PC-9 (cell line): ENCODE data around the gene GINS1. TPM values are rescaled to one million over a fixed set of nuclear protein-coding genes. Genes with fewer than 3 reads are reported as not detected.
A peak's percentile ranks its signal among the peaks of the same experiment; 100 is the strongest.

Experiments
- BruUV-seq: library from RNA; stranded (reverse); fragments of 400-500 nt; replicated peaks from 2 replicates; lab custom pipeline; 2021; lab: Mats Ljungman, UMichigan
- CTCF ChIA-PET: fragments of 300-600 bp; sonication (Branson Sonifier 250); formaldehyde crosslinking; loops from one replicate; lab custom pipeline; 2022; ENCODE audit warnings: antibody characterized with exemption; lab: Charles Lee
- POLR2A ChIA-PET: fragments of 300-600 bp; sonication (Branson Sonifier 250); formaldehyde crosslinking; loops from one replicate; lab custom pipeline; 2022; ENCODE audit warnings: antibody characterized with exemption; ENCODE audit not compliant: unreplicated experiment; lab: Charles Lee
- DNase-seq, 2 experiments: peaks; one replicate each; pipeline versions ENCODE4 v3.0.0 to v3.0.0-alpha.2; 2015 to 2022; ENCODE audit warnings: mixed read lengths in 1 of 2
- H2AFZ ChIP-seq: fragments of 200-600 bp; sonication (generic); 2 replicates; pipeline ENCODE4 v1.8.1; 2017; ENCODE audit warnings: antibody characterized with exemption
- H3F3A ChIP-seq: fragments of 200-600 bp; sonication (generic); 2 replicates; pipeline ENCODE4 v1.8.1; 2017; ENCODE audit warnings: antibody characterized with exemption, mild to moderate bottlenecking, low read depth; ENCODE audit not compliant: insufficient read depth
- H3K27ac ChIP-seq: fragments of 200-600 bp; sonication (generic); 2 replicates; pipeline ENCODE4 v1.6.1; 2016; ENCODE audit warnings: mixed run types
- H3K27me3 ChIP-seq: fragments of 200-600 bp; sonication (generic); 2 replicates; pipeline ENCODE4 v1.6.1; 2016; ENCODE audit warnings: low read depth, mixed run types; ENCODE audit not compliant: insufficient read depth
- H3K36me3 ChIP-seq: fragments of 200-600 bp; sonication (generic); 2 replicates; pipeline ENCODE4 v1.6.1; 2016; ENCODE audit warnings: low read depth, mixed run types
- H3K4me1 ChIP-seq: fragments of 200-600 bp; sonication (generic); replicated peaks from 2 replicates; pipeline ENCODE4 v1.6.1; 2016; ENCODE audit warnings: mixed run types; ENCODE audit not compliant: insufficient read depth
- H3K4me2 ChIP-seq: fragments of 200-600 bp; sonication (generic); 2 replicates; pipeline ENCODE4 v1.6.1; 2017; ENCODE audit warnings: mixed run types
- H3K4me3 ChIP-seq: fragments of 200-600 bp; sonication (generic); 2 replicates; pipeline ENCODE4 v1.6.1; 2016; ENCODE audit warnings: mixed run types
- H3K79me2 ChIP-seq: fragments of 200-600 bp; sonication (generic); 2 replicates; pipeline ENCODE4 v1.6.1; 2017; ENCODE audit warnings: low read depth, mixed run types
- H3K9me2 ChIP-seq: fragments of 200-600 bp; sonication (generic); 2 replicates; pipeline ENCODE4 v1.8.1; 2017; ENCODE audit warnings: mild to moderate bottlenecking; ENCODE audit not compliant: insufficient read depth
- H3K9me3 ChIP-seq: fragments of 200-600 bp; sonication (generic); 2 replicates; pipeline ENCODE4 v1.8.1; 2016; ENCODE audit warnings: low read depth; ENCODE audit not compliant: insufficient read depth
- H4K20me1 ChIP-seq: fragments of 200-600 bp; sonication (generic); 2 replicates; pipeline ENCODE4 v1.8.1; 2017; ENCODE audit not compliant: insufficient read depth
- CTCF ChIP-seq: fragments of 200-600 bp; sonication (generic); conservative IDR thresholded peaks from 2 replicates; pipeline ENCODE4 v1.6.1; 2017; ENCODE audit warnings: mixed run types, antibody characterized with exemption, mild to moderate bottlenecking, moderate library complexity
- EZH2 ChIP-seq: fragments of 200-600 bp; sonication (generic); IDR thresholded peaks from 2 replicates; pipeline ENCODE4 v1.8.0; 2017; ENCODE audit warnings: antibody characterized with exemption, low read depth
- intact Hi-C: fragments of 100-400 bp; cut with micrococcal nuclease; formaldehyde crosslinking; loops from one replicate; pipeline ENCODE4 v1.10.0; 2022; ENCODE audit not compliant: unreplicated experiment
- total RNA-seq: library from RNA; stranded (reverse); gene quantifications from 2 replicates; pipeline ENCODE4 v1.2.3, GENCODE V29; 2021

Gene GINS1
- total RNA-seq, 1 experiment from 2014 or later = 27.8 TPM

DNA sequence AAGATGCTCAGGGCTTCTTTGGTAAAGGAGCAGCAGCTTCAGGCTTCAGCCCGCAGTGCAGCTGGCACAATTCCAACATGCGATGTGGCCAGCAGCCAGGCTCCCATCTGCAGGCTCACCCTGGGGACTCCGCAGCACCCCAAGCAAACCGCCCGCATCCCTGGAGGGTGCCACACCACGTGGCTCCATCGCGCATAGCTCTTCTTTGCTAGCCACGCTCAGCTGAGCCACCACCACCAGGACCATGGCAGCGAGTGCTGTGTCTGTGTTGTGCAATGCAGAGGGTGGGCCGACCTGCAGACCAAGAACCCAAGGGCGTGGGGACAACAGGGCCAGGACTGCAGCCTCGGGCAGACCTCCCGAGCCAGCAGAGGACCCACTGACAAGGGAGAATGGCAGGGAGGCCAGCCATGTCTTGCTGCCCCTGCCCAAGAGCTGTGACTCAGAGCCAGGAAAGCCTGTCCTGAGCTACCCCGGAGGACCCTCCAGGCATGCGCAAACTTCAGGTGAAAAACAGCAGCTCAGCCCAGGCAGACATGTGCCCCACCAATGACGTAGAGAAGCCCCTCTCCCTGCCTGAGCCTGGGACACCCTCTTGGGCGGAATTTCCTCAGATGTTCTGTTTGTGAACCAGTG is 87.8 kb downstream of the GINS1 start:
- Histone ChIP-seq H3F3A (peaks cover 5% of the 10 kb centered on the region; the same call in 1 of the 2 replicates), H3K27ac (no peak overlapping the region), H3K9me2 (no peaks in the 10 kb centered on the region), H3K4me1 (peaks cover 13% of the 10 kb centered on the region), H3K9me3 (no peaks in the 10 kb centered on the region), H3K36me3 (no peaks in the 10 kb centered on the region), H2AFZ (no peak overlapping the region), H3K4me2 (no peak overlapping the region), H3K79me2 (no peaks in the 10 kb centered on the region), H4K20me1 (peaks cover 3% of the 10 kb centered on the region; the same call in 1 of the 2 replicates), H3K4me3 (no peak overlapping the region), H3K27me3 (no peaks in the 10 kb centered on the region)
- intact Hi-C loops = loop anchor here (10.0 kb wide), 2 partner anchors 89 to 129 kb away; partner anchors contain the start of genes NANP and NINL
- CTCF ChIA-PET = no interaction called here
- DNase-seq = no peak
- no peak for TF ChIP-seq EZH2
- TF ChIP-seq CTCF = no peak
- BruUV-seq = no TSS peak
- POLR2A ChIA-PET = no interaction called here

GRCh38 chr20:25496165-25496967 is 88.9 kb downstream of the GINS1 start:
- Histone ChIP-seq H3K36me3 (no peaks in the 10 kb centered on the region), H4K20me1 (peaks cover 3% of the 10 kb centered on the region; the same call in 1 of the 2 replicates), H2AFZ (no peak overlapping the region), H3K9me3 (no peaks in the 10 kb centered on the region), H3K4me1 (peaks cover 13% of the 10 kb centered on the region), H3K79me2 (no peaks in the 10 kb centered on the region), H3F3A (peaks cover 5% of the 10 kb centered on the region; the same call in 1 of the 2 replicates), H3K4me2 (no peak overlapping the region), H3K27ac (no peak overlapping the region), H3K9me2 (no peaks in the 10 kb centered on the region), H3K27me3 (no peaks in the 10 kb centered on the region), H3K4me3 (no peak overlapping the region)
- ChIA-PET CTCF (no interaction called here), POLR2A (no interaction called here)
- TF ChIP-seq EZH2 = no peak
- TF ChIP-seq CTCF = no peak
- BruUV-seq = no TSS peak
- intact Hi-C loops = loop anchor here (10.0 kb wide), 2 partner anchors 88 to 128 kb away; partner anchors contain the start of genes NANP and NINL
- DNase-seq = no peak

GRCh38 chr20:25496968-25497401 is 89.5 kb downstream of the GINS1 start:
- peaks cover 3% of the 10 kb centered on the region; the same call in 1 of the 2 replicates for H4K20me1 ChIP-seq
- no peaks in the 10 kb centered on the region for H3K79me2 ChIP-seq
- H3F3A ChIP-seq = peaks cover 5% of the 10 kb centered on the region; the same call in 1 of the 2 replicates
- POLR2A ChIA-PET = interaction anchor here (0.5 to 0.6 kb wide), 2 partner anchors 10 to 147 kb away, joined by 3 to 4 read pairs; no protein-coding TSS in a partner anchor
- TF ChIP-seq EZH2 = no peak
- TF ChIP-seq CTCF = no peak
- CTCF ChIA-PET = no interaction called here
- intact Hi-C loops = loop anchor here (1.0 to 10.0 kb wide), 3 partner anchors 12 to 128 kb away; partner anchors contain the start of genes NANP and NINL
- H3K27me3 ChIP-seq = no peaks in the 10 kb centered on the region
- no TSS peak for BruUV-seq
- DNase-seq = peak; percentile 91 to 92
- peaks cover 13% of the 10 kb centered on the region for H3K4me1 ChIP-seq
- H3K4me2 ChIP-seq = peak overlapping the region; percentile 15; the same call in 1 of the 2 replicates
- no peaks in the 10 kb centered on the region for H3K36me3 ChIP-seq
- no peaks in the 10 kb centered on the region for H3K9me3 ChIP-seq
- H3K9me2 ChIP-seq = no peaks in the 10 kb centered on the region
- H3K27ac ChIP-seq = no peak overlapping the region
- no peak overlapping the region for H2AFZ ChIP-seq
- no peak overlapping the region for H3K4me3 ChIP-seq
